Testis (tissue), 2 donors: ENCODE results near the gene MLN.

Experiments used
- CTCF ChIP-seq, 3 experiments: fragments of 450-650 bp in 2 of 3; fragments of 200-600 bp in 1 of 3; sonication (generic) in 1 of 3; IDR thresholded peaks; one replicate each; pipeline ENCODE4 v1.5.1; 2016 to 2019; ENCODE audit warnings: antibody characterized with exemption in 3 of 3, mild to moderate bottlenecking in 2 of 3, moderate library complexity in 1 of 3
- POLR2A ChIP-seq: fragments of 450-650 bp; IDR thresholded peaks from one replicate; pipeline ENCODE4 v1.6.1; 2017; ENCODE audit warnings: antibody characterized with exemption, mild to moderate bottlenecking, moderate library complexity

GRCh38 chr6:33845031-33845745 is 41.4 kb upstream of the MLN start:
- TF ChIP-seq CTCF (IDR thresholded peaks at IDR 0.05) (no peak), POLR2A (no peak)
